Measurements from ENCODE around the gene CATSPERZ.

CATSPERZ gene

DNA sequence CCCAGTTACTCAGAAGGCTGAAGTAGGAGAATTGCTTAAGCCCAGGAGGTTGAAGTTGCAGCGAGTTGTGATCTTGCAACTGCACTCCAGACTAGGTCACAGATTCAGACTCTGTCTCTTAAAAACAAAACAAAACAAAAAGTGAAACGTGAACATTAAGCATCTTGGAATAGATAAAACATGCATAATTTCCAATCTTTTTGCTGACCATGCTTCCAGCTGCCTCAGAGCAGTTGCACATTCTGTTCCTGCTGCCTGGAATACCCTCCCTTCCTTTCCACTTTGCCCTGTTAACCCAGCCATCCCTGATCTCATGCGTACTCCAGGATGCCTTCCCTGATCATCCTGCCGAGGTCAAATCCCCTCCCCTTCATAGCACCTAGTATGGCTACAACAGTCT, 39.1 kb downstream of the CATSPERZ start:
- no peak for FAIRE-seq
- no peak for DNase-seq (ENCODE audit: insufficient read length, low spot score)
- no peak for TF ChIP-seq CTCF (IDR thresholded peaks at IDR 0.05; ENCODE audit: insufficient read depth, missing control alignments)

DNA sequence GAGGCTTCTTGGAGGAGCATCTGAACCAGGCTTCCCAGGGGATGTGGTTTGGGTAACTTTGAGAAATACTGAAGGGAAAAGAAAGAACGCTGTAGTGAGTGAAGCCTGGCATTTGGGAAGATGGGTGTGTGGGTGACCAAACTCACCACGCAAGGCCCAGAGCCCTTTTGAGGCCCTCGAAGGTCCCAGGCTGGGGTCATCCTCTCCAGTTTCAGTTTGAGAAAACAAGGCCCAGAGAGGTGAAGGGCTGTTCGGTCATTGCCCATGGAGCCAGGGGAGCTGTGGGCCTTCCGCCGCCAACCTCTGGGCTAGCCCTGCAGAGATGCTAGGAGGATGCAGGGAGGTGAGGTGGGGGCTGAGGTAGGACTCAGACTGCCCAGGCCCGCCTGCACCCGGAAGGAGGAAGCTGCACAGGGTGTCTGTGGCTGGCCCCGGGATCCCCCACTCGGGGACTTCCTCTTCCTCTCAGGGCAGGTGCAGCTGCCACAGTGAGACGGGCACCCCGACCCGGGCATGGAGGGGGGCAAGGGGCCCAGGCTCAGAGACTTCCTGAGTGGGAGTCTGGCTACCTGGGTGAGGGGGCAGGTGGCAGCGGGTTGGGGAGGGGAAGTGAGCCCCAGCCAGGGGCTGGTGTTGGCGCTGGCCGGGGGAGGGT, 39.7 kb downstream of the CATSPERZ start, which contains the start of gene CCDC88B:
Gene CCDC88B, plus strand, starts transcription at position 451 of the 655 bp plus-strand sequence. Its CDS starts 63 bp downstream, at position 514.
- DNase-seq (ENCODE audit: insufficient read length, low spot score) (no peak), FAIRE-seq (no peak)
- no peak for TF ChIP-seq CTCF (IDR thresholded peaks at IDR 0.05; ENCODE audit: insufficient read depth, missing control alignments)

DNA sequence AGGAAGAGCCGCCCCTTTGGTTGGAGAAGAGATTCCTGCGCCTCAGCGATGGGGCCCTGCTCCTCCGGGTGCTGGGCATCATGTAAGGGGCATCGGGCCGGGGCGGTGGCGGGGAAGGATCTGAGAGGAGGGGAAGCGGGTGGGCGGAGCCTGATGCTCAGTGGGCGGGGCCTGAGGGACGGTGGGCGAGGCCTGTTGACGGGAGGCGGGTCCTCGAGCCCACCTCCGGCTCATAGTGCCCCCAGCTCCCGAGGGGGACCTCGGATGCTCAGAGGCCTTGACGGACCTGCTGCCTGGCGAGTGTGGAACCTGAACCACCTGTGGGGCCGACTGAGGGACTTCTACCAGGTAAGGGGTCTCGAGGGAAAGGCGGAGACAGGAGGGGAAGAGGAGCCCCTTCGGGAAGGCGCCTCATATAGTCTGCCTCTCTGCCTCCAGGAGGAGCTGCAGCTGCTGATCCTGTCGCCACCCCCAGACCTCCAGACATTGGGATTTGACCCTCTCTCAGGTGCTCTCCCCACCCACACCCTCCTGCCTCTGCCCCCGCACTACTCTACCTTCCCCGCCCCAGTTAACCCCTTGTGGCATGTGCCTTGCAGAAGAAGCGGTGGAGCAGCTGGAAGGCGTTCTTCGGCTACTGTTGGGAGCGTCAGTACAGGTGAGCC, 40.6 kb downstream of the CATSPERZ start:
- no peak for DNase-seq (ENCODE audit: insufficient read length, low spot score)
- FAIRE-seq, result no peak
- TF ChIP-seq CTCF (IDR thresholded peaks at IDR 0.05; ENCODE audit: insufficient read depth, missing control alignments), result no peak

DNA sequence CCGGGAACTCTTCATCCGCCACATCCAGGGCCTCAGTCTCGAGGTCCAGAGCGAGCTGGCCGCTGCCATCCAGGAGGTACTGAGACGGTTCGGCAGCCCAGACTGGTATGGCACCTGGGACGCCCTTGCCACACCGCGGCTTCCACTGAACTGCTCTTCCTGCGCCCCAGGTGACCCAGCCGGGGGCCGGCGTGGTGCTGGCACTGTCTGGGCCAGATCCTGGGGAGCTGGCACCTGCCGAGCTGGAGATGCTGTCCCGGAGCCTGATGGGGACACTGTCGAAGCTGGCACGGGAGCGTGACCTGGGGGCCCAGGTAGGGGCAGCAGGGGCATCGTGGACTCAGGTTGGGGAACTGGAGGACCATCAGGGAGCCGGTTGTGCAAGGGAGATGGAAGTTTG, 41.3 kb downstream of the CATSPERZ start:
- no peak for FAIRE-seq
- no peak for TF ChIP-seq CTCF (IDR thresholded peaks at IDR 0.05; ENCODE audit: insufficient read depth, missing control alignments)

GRCh38 chr11:64341851-64342791, 42.0 kb downstream of the CATSPERZ start:
- DNase-seq (ENCODE audit: insufficient read length, low spot score) (peak; percentile 95), FAIRE-seq (no peak)
- peak; percentile 26 for TF ChIP-seq CTCF (IDR thresholded peaks at IDR 0.05; ENCODE audit: insufficient read depth, missing control alignments)

More for the DNA sequence above, 41.3 kb downstream of the CATSPERZ start:
- DNase-seq (ENCODE audit: insufficient read length, low spot score), result no peak

DNA sequence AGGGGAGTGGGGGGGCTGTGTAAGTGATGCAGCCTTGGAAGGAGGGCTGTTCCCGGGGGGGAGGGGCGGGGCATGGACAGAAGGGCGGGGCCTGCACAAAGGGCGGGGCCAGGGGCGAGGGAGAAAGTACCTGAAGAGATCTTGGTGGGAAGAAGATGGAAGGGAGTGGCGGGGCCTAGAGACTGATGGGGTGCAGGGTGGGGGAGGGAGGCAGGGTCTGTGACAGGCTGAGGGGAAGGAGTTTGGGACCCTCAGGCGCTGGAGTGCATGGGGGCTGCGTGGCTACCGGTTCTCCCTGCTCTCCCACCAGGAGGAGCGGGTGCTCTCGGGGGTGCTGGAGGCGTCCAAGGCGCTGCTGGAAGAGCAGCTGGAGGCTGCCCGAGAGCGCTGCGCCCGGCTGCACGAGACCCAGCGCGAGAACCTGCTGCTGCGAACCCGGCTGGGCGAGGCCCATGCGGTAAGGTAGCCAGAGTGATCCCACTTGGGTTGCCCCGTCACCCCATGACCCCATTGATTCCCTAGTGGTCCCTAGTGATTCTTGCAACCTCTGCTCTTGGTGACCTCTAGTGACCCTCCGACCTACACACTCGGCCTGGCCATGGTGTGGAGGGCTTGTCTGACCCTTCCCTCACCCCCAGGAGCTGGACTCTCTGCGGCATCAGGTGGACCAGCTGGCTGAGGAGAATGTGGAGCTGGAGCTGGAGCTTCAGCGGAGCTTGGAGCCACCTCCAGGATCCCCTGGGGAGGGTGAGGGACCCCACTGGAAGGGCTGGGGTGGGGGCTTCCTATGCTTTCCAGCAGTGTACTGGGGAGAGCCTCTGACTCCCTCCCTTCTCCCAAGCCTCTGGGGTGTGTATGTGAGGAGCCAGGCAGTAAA, 42.9 kb downstream of the CATSPERZ start:
- FAIRE-seq (no peak), DNase-seq (ENCODE audit: insufficient read length, low spot score) (peak; percentile 90)
- TF ChIP-seq CTCF (IDR thresholded peaks at IDR 0.05; ENCODE audit: insufficient read depth, missing control alignments), result no peak

All from D721Med (cell line).